Left hindlimb (tissue), 1 donor: ENCODE results near the gene VSIG10.
"Not testable (repeated sequence)": the region's sequence is repeated elsewhere in the genome, so short reads cannot be mapped to it uniquely, and the experiment has no call there.

Source experiments
- DNase-seq: peaks from one replicate; pipeline ENCODE4 v3.0.0-alpha.2; 2018

VSIG10 gene

GRCh38 chr12:118103601-118104382 lies at the start of gene VSIG10:
Gene VSIG10, minus strand, starts transcription at chr12:118104011. Its CDS starts 340 bp downstream, at chr12:118103671.
- peak; percentile 70 for DNase-seq

DNA sequence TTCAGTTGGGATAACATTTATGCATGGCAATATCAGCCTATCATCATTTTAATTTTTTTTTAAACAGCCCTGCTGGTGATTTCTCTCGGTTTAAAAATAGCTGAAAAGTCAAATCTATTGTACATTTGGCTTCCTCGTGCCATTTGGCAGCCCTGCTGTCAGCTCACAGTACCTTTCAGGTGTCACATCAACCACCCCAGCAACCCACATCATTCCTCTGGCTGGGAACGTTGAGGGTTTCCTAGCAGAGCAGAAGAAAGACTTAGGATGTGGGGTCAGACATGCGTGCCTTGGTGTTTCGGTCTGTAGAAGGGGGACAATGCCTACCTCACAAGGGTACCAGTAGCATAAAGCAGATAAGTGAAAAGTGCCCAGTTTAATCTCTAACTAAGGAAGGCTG lies 47.9 kb upstream of the VSIG10 start:
- no peak for DNase-seq

- DNase-seq, result no peak
Observed at GRCh38 chr12:118150625-118151024, 46.8 kb upstream of the VSIG10 start.

- DNase-seq, result no peak
Observed at GRCh38 chr12:118148287-118148686, 44.5 kb upstream of the VSIG10 start.

- DNase-seq, result no peak
Observed at GRCh38 chr12:118145798-118146156, 42.0 kb upstream of the VSIG10 start.

- no peak for DNase-seq
Observed at GRCh38 chr12:118145113-118145797, 41.4 kb upstream of the VSIG10 start.

DNA sequence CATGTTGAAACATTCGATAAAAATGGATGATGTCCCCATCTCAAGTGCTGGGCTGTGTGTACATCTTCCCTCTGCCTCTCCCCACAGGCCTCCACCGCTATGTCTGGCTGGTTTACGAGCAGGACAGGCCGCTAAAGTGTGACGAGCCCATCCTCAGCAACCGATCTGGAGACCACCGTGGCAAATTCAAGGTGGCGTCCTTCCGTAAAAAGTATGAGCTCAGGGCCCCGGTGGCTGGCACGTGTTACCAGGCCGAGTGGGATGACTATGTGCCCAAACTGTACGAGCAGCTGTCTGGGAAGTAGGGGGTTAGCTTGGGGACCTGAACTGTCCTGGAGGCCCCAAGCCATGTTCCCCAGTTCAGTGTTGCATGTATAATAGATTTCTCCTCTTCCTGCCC lies 40.7 kb upstream of the VSIG10 start:
- no peak for DNase-seq

- no peak for DNase-seq
Observed at GRCh38 chr12:118140825-118141224, 37.0 kb upstream of the VSIG10 start.

DNA sequence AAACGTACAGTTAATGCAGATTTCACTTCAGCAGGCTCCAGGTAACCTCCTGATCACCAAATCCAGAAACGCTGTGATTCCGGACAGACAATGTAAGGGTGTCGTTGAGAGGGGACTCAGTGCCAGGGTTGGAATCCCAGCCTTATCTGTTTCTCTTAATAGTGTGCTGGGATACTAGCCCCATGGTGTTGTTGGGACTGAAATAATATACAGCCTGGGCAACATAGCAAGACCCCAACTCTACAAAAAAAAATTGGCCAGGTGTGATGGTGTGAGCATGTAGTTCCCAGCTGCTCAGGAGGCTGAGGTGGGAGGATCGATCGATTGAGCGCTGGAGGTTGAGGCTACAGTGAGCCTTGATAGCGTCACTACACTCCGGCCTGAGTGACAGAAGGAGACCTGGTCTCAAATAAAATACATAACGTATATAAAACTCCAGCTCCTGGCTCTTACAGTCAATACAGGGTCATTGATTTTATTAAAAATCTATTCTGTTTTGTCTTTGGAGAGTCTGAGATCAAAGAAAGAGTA lies 33.4 kb upstream of the VSIG10 start:
- DNase-seq, result no peak

- peak; percentile 45 for DNase-seq
Observed at GRCh38 chr12:118136559-118137003, 32.8 kb upstream of the VSIG10 start.

DNA sequence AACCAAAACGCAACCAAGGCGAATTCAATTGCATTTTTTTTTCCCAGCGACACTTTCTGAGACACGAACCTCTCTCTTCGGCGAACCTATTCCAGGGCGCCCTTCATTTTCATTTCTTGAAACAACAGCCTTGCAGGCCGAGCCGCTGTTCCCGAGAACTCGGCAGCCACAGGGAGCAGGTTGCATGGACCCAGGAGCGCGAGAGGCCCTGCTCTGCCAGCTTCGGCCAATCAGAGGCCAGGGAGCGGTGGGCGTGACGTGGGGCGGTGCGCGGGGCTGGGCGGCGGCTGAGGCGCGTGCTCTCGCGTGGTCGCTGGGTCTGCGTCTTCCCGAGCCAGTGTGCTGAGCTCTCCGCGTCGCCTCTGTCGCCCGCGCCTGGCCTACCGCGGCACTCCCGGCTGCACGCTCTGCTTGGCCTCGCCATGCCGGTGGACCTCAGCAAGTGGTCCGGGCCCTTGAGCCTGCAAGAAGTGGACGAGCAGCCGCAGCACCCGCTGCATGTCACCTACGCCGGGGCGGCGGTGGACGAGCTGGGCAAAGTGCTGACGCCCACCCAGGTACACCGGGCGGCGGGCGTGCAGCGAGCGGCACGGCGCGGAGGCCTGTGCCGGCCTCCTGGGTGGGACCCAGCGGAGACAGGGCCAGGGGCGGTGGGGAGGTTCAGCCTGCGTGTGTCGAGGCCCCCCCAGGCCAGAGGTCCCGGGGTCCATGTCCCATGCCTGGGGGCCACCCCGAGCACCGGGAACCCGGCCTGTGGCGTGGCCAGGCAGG lies 32.2 kb upstream of the VSIG10 start, which contains the start of gene PEBP1:
Gene PEBP1, plus strand, starts transcription at position 337 of the 771 bp plus-strand sequence. Its CDS starts 86 bp downstream, at position 423.
- DNase-seq, result peak; percentile 94

GRCh38 chr12:118129436-118129835 lies 25.6 kb upstream of the VSIG10 start:
- DNase-seq, result not testable (repeated sequence)

- DNase-seq, result no peak
Observed at GRCh38 chr12:118127867-118128266, 24.1 kb upstream of the VSIG10 start.

DNA sequence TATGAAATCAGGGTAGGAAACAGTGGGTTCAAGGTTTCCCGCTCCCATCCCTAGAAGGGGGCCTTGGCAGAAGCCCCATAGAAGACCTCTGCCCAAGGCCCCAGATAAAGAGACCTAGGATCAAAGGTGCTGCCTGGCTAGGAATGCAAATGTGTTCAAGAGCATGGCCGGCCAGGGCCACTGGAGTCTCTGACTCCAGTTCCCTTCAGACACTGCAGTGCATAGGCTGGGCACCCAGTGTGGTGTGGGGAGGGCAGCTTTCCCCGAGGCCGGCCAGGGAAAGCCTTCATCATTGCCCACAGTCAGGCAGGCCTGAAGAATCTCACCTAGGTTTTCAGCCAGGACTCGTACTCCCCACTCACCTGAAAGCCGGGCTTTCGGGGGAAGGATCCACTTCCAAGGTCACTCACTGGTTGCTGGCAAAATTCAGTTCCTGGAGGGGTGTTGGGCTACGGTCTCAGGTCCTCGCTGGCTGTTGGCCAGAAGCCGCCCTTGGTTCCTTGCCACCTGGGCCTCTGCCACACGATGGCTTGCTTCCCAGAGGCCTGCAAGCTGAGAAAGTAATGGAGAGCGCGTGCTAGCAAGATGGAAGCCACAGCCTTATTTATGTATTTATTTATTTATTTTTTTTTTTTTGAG lies 22.4 kb upstream of the VSIG10 start:
- no peak for DNase-seq

DNA sequence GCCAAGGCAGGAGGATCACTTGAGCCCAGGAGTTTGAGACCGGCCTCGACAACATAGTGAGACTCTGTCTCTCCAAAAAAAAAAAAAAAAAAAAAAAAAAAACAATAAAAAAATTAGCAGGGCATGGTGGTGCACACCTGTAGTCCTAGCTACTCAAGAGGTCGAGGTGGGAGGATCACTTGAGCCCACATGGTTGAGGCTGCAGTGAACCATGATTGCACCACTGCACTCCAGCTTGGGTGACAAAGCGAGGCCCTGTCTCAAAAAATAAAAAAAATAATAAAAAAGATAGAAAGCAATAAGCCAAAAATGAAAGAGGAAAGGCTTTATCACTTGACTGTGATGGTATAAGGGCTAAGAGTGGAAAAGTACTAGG lies 21.9 kb upstream of the VSIG10 start:
- no peak for DNase-seq

- DNase-seq, result no peak
Observed at GRCh38 chr12:118124333-118124874, 20.6 kb upstream of the VSIG10 start.

- DNase-seq, result no peak
Observed at GRCh38 chr12:118122264-118122663, 18.5 kb upstream of the VSIG10 start.

DNA sequence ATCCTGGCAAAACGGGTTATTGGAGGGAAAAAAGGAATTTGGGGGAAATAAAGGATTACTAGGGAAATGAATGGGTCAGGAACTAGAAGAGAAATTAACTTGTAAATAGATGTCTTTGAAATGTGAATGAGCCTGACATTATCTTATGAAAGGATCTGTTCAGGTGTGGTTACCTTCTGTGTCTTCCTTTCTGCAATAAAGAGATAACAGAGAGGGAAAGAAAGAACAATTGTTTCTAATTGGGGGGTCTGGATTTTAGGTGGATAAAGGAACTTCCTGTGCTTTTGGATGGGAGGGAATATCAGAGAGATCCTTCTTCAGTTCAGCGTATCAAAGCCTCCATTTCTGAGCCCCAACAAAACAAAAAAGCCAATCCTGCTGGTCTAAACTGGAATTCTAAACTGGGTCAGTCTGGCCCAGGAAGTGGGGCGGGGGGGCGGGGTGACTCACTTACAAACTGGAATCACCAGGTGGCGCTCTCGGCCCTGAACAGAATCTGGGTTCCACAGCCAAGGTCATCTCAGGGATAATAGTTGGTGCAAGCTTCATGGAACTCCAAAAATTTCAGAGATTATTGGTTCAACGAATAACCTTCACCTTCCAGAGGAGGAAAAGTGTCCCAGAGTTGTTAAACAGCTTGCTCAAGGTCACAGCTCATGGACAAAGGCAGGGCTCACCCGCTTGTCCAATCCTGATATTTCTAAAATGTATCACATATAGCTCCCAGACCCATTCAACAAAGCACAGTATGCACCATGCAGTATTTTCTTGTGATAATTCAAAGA lies 17.0 kb upstream of the VSIG10 start:
- DNase-seq, result peak; percentile 48

DNA sequence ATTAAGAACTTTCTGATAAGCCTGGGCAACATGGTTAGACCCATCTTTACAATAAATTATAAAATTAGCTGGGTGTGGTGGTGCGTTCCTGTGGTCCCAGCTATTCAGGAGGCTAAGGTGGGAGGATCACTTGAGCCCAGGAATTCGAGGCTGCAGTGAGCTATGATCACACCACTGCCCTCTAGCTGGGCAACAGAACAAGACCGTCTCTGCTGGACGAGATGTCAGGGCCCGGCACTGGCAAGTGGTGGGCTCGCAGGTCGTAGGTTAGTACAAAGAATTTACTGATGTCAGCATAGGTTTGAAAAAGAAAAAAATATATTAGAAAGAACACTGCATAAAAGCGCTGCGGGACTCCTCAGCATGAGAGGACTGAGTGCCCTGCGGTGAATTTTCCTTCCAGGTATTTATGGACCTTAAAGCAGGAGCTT lies 15.7 kb upstream of the VSIG10 start:
- DNase-seq, result no peak

DNA sequence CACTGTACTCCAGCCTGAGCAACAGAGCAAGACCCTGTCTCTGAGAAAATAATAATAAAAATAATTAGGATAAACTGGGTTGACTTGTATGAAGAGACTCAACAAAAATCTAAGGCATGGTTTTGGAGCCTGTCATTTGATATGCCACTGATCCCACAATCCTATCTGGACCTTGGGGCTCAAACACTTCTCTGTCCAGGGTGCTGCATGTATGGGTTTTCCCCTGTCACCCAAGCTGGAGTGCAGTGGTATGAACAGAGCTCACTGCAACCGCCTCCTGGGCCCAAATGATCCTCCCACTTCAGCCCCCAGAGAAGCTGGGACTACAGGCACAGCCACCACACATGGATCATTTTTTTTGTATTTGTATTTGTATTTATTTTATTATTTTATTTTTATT lies 5.3 kb upstream of the VSIG10 start:
- no peak for DNase-seq

- no peak for DNase-seq
Observed at GRCh38 chr12:118107694-118108093, 3.9 kb upstream of the VSIG10 start.

DNA sequence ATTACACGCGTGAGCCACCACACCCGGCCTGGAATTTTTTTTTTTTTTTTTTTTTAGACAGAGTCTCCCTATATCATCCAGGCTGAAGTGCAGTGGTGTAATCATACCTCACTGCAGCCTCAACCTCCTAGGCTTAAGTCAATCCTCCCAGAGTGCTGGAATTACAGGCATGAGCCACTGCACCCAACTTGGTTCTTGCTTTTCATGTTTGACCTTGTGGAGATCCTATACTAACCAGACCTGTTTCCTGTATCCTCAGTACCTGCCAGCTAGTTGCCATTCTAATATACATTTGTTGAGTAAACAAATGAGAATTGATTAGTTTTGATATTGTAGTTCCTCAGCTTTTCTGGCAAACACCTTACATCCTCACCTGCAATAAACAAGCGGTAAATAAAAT lies 3.2 kb upstream of the VSIG10 start:
- no peak for DNase-seq
